HCT116 (cell line): ENCODE measurements around the gene PADI4. TPM values are rescaled to one million over a fixed set of nuclear protein-coding genes. Genes with fewer than 3 reads are reported as not detected.

Experiments
- ATAC-seq: fragments of 200-7000 bp; cut with Tn5 transposase; 2 replicates; pipeline ENCODE4 v1.9.1; 2020; ENCODE audit warnings: mild to moderate bottlenecking, moderate library complexity
- BruUV-seq: library from RNA; stranded (reverse); fragments of 400-500 nt; replicated peaks from 2 replicates; lab custom pipeline; 2021; lab: Mats Ljungman, UMichigan
- CTCF ChIA-PET: fragments of 300-600 bp; sonication (Branson Sonifier 250); formaldehyde crosslinking; loops from one replicate; lab custom pipeline; 2021; ENCODE audit warnings: antibody characterized with exemption; lab: Charles Lee
- POLR2A ChIA-PET: fragments of 300-600, 350-600 bp; sonication (Branson Sonifier 250); formaldehyde crosslinking; loops from one replicate; lab custom pipeline; 2021; ENCODE audit warnings: antibody characterized with exemption; lab: Charles Lee
- RAD21 ChIA-PET, 2 experiments: fragments of 300-600 bp; sonication (Branson Sonifier 250); formaldehyde crosslinking; loops; one replicate each; lab custom pipeline; 2023; ENCODE audit warnings: low total read pairs in 2 of 2; ENCODE audit not compliant: uncharacterized antibody in 2 of 2, unreplicated experiment in 2 of 2, low non-redundant PET in 1 of 2; lab: Charles Lee
- DNase-seq: peaks from one replicate; pipeline ENCODE4 v3.0.0-alpha.2; 2010; ENCODE audit warnings: low read depth, low spot score
- H2AFZ ChIP-seq: fragments of 200-600 bp; shearing (Covaris generic), sonication (generic); 2 replicates; pipeline ENCODE4 v1.6.1; 2017; ENCODE audit warnings: low read depth, mixed run types, mixed read lengths, antibody characterized with exemption, low read length; ENCODE audit not compliant: poor library complexity, severe bottlenecking
- H3K27ac ChIP-seq: 2 replicates; pipeline ENCODE4 v1.5.1; 2012; ENCODE audit warnings: low read depth, low read length
- H3K27me3 ChIP-seq: fragments of 200-600 bp; sonication (generic); 2 replicates; pipeline ENCODE4 v1.6.1; 2016; ENCODE audit warnings: mixed run types, low read length, mixed read lengths; ENCODE audit not compliant: insufficient read depth
- H3K36me3 ChIP-seq, 2 experiments: fragments of 200-500 bp in 1 of 2; fragments of 200-600 bp in 1 of 2; sonication (Bioruptor generic) in 1 of 2; sonication (generic) in 1 of 2; 2 replicates each; pipeline versions ENCODE4 v1.5.1 to v1.6.1; 2014 to 2016; ENCODE audit warnings: low read length in 2 of 2, inconsistent platforms in 1 of 2, mixed read lengths in 1 of 2, mixed run types in 1 of 2; ENCODE audit not compliant: insufficient read depth in 2 of 2, control insufficient read depth in 1 of 2
- H3K4me1 ChIP-seq, 2 experiments: fragments of 200-600 bp in 1 of 2; sonication (generic) in 1 of 2; 2 replicates each; pipeline versions ENCODE4 v1.5.1 to v1.6.1; 2012 to 2017; ENCODE audit warnings: low read length in 2 of 2, inconsistent platforms in 1 of 2, mild to moderate bottlenecking in 1 of 2, mixed read lengths in 1 of 2, mixed run types in 1 of 2, moderate library complexity in 1 of 2; ENCODE audit not compliant: insufficient read depth in 2 of 2, control insufficient read depth in 1 of 2
- H3K4me2 ChIP-seq: fragments of 200-600 bp; sonication (generic); 2 replicates; pipeline ENCODE4 v1.6.1; 2017; ENCODE audit warnings: mixed run types, low read length, mixed read lengths
- H3K4me3 ChIP-seq, 2 experiments: fragments of 200-600 bp in 1 of 2; sonication (generic) in 1 of 2; replicated peaks in 1 of 2; 2 replicates each; pipeline ENCODE4 v1.5.1; 2011 to 2016; ENCODE audit warnings: low read length in 2 of 2, control low read depth in 1 of 2, low read depth in 1 of 2, mild to moderate bottlenecking in 1 of 2, mixed read lengths in 1 of 2, mixed run types in 1 of 2
- H3K79me2 ChIP-seq: fragments of 200-600 bp; sonication (generic); 2 replicates; pipeline ENCODE4 v1.6.1; 2017; ENCODE audit warnings: mild to moderate bottlenecking, mixed run types, low read length, moderate library complexity, mixed read lengths; ENCODE audit not compliant: insufficient read depth
- H3K9ac ChIP-seq: fragments of 200-600 bp; sonication (generic); 2 replicates; pipeline ENCODE4 v1.6.1; 2016; ENCODE audit warnings: low read length, mixed read lengths
- H3K9me2 ChIP-seq: fragments of 200-600 bp; sonication (generic), shearing (Covaris generic); 2 replicates; pipeline ENCODE4 v1.6.1; 2017; ENCODE audit warnings: mixed run types, mild to moderate bottlenecking, moderate library complexity; ENCODE audit not compliant: insufficient read depth
- H3K9me3 ChIP-seq, 2 experiments: fragments of 200-500 bp in 1 of 2; fragments of 200-600 bp in 1 of 2; sonication (Bioruptor generic) in 1 of 2; sonication (generic) in 1 of 2; 2 replicates each; pipeline ENCODE4 v1.6.1; 2014 to 2017; ENCODE audit warnings: low read length in 2 of 2, mixed read lengths in 2 of 2, inconsistent platforms in 1 of 2, low read depth in 1 of 2, mild to moderate bottlenecking in 1 of 2, mixed run types in 1 of 2, moderate library complexity in 1 of 2; ENCODE audit not compliant: control insufficient read depth in 1 of 2, insufficient read depth in 1 of 2
- H4K20me1 ChIP-seq: fragments of 200-600 bp; sonication (generic), shearing (Covaris generic); 2 replicates; pipeline ENCODE4 v1.6.1; 2017; ENCODE audit warnings: mixed run types, mild to moderate bottlenecking, moderate library complexity; ENCODE audit not compliant: insufficient read depth
- CBX3 ChIP-seq: IDR thresholded peaks from 2 replicates; pipeline ENCODE4 v1.6.1; 2012; ENCODE audit warnings: low read depth
- EGR1 ChIP-seq: IDR thresholded peaks from 2 replicates; pipeline ENCODE4 v1.6.1; 2012; ENCODE audit warnings: low read depth
- EZH2 ChIP-seq: fragments of 200-600 bp; sonication (generic); IDR thresholded peaks from 2 replicates; pipeline ENCODE4 v1.6.1; 2017; ENCODE audit warnings: antibody characterized with exemption, mixed run types
- EZH2phosphoT487 ChIP-seq: fragments of 200-600 bp; IDR thresholded peaks from 2 replicates; pipeline ENCODE4 v1.6.1; 2018; ENCODE audit warnings: antibody characterized with exemption, borderline replicate concordance
- SRF ChIP-seq: IDR thresholded peaks from 2 replicates; pipeline ENCODE4 v1.6.1; 2012; ENCODE audit warnings: low read depth
- ZBTB33 ChIP-seq: IDR thresholded peaks from 2 replicates; pipeline ENCODE4 v1.6.1; 2011; ENCODE audit warnings: mild to moderate bottlenecking, low read length, moderate library complexity; ENCODE audit not compliant: insufficient replicate concordance; ENCODE audit errors: extremely low read depth
- intact Hi-C: fragments of 100-400 bp; cut with micrococcal nuclease; formaldehyde crosslinking; loops from 2 replicates; pipeline ENCODE4 v1.10.0; 2022
- total RNA-seq: library from RNA; stranded (reverse); gene quantifications from one replicate; pipeline ENCODE4 v1.2.1, GENCODE V29; 2021; ENCODE audit not compliant: unreplicated experiment

Gene PADI4
- total RNA-seq, 1 experiment from 2014 or later: 0.44 TPM

GRCh38 chr1:17310068-17310640 is 2.2 kb downstream of the PADI4 start:
- RAD21 ChIA-PET: no interaction called here
- Histone ChIP-seq H2AFZ (no peak overlapping the region), H4K20me1 (no peaks in the 10 kb centered on the region), H3K9ac (no peak overlapping the region), H3K9me3 (no peaks in the 10 kb centered on the region), H3K4me3 (no peak overlapping the region), H3K27ac (no peak overlapping the region), H3K4me2 (no peak overlapping the region), H3K79me2 (no peaks in the 10 kb centered on the region), H3K4me1 (no peaks in the 10 kb centered on the region), H3K27me3 (no peaks in the 10 kb centered on the region), H3K9me2 (no peaks in the 10 kb centered on the region), H3K36me3 (no peaks in the 10 kb centered on the region)
- DNase-seq (no peak), ATAC-seq (no peak)
- CTCF ChIA-PET: no interaction called here
- TF ChIP-seq EGR1: no peak
- no peak for TF ChIP-seq EZH2
- no peak for TF ChIP-seq SRF
- no peak for TF ChIP-seq ZBTB33
- no peak for TF ChIP-seq CBX3
- TF ChIP-seq EZH2phosphoT487: no peak
- POLR2A ChIA-PET: no interaction called here
- no TSS peak for BruUV-seq
- intact Hi-C loops: no loop called here
